ENCODE results near the gene SRSF8.
"Not testable (repeated sequence)": the region's sequence is repeated elsewhere in the genome, so short reads cannot be mapped to it uniquely, and the experiment has no call there.

The SRSF8 gene

DNA sequence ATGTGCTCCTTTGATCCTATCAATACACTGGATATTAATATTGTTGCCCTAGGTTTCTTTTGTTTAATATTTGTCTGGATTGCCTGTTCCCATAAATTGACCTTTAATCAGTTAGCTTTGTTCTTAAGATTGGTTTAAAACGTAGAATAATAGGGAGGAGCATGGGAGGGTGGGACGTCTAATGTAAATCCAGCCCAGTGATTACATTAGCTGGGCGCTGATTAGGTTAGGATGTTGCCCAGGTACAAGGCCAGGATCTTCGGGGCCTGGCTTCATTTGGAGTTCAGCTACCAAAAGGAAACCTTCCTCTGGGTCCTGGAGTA is at the start of gene SRSF8:
SRSF8 (plus strand) TSS at position 204 of the 323 bp plus-strand sequence. CDS start 308 bp downstream, outside the sequence.
- no peak for DNase-seq

DNA sequence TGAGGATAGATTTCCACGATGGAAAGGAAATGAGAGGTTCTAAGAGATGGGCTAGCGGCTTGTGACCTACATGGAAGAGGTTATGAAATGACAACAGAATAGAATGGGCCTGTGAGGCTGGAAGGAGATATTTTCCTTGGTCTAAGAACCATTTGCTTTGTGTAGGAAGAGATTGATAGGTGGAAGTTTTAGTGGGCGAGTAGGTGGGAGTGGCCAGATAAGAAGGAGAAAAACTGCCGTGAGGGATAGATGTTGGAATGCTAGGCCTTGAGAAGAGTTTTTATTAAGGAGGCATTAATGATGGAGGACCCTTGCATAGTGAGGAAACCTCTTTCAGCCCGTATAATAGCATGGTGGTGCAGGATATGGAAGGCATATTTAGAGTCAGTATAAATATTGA is 45.3 kb upstream of the SRSF8 start:
- not testable (repeated sequence) for DNase-seq

- no peak for DNase-seq
These were observed 41.8 kb upstream of the SRSF8 start, which contains the start of gene KDM4E for GRCh38 chr11:95024958-95025357. TSS of gene KDM4E (plus strand) at chr11:95025258. CDS start at chr11:95025558, 300 bp downstream.

DNA sequence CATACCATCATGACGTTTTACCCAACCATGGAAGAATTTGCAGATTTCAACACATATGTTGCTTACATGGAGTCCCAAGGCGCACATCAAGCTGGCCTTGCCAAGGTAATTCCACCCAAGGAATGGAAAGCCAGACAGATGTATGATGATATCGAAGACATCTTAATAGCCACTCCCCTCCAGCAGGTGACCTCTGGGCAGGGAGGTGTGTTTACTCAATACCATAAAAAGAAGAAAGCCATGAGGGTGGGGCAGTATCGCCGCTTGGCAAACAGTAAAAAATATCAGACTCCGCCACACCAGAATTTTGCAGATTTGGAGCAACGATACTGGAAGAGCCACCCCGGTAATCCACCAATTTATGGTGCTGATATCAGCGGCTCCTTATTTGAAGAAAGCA is 41.1 kb upstream of the SRSF8 start:
- DNase-seq: not testable (repeated sequence)

GRCh38 chr11:95028357-95028756 is 38.4 kb upstream of the SRSF8 start:
- DNase-seq: no peak

DNA sequence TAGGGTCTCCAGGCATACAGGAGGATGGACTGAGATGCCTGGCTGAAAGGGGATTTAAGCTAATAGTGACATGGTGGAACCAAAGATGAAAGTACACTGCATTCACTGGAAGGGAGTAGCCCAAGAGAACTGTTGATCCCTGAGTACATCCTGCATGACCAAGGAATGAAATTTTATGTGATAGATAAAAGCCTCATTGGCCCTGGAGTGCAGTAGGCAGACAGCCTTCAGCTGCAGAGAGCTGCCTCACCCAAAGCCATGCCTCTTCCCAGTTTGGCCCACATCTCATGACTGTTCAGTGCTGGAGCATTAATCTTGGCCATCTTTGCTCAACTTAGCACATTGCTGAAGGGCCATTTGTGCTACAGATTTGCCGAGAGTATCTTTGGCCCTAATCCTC is 33.7 kb upstream of the SRSF8 start:
- no peak for DNase-seq

DNA sequence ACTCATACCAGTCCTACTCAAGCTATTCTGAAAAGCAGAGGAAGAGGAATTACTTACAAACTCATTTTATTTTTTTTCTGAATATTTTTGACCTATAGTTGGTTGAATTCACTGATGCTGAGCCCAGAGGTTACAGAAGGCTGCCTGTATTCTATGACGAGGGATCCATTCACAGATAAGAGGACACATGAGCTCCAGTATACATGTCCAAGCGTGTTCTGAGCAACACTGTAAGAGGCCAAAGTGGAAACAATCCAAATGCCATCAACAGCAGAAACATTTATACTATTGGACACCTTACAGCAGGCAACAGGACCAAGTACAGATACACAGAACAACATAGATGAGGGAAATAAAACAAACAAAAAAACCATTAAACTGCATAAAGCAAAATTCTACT is 31.4 kb upstream of the SRSF8 start:
- no peak for DNase-seq

GRCh38 chr11:95037356-95038035 is 29.2 kb upstream of the SRSF8 start:
- not testable (repeated sequence) for DNase-seq

GRCh38 chr11:95042239-95042638 is 24.5 kb upstream of the SRSF8 start:
- no peak for DNase-seq

DNA sequence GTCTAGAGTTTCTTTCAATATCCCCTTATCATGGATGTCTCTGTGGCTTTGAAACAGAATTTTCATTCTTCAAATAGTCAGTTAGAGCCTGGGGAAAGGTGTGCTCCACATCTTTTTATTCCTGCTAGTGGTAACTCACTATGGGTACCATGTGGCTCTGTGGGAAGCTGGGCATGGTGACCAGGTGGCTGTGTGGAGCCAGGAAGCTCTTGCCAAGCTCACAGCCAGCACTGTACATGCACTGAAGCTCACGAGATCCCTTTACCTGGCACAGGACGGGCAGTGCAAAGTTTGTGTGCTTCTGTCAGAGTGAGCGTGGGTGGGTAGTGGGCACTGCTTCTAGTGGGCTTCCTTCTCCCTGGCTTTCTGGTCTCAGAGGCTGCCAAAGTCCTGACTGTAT is 23.8 kb upstream of the SRSF8 start:
- no peak for DNase-seq

DNA sequence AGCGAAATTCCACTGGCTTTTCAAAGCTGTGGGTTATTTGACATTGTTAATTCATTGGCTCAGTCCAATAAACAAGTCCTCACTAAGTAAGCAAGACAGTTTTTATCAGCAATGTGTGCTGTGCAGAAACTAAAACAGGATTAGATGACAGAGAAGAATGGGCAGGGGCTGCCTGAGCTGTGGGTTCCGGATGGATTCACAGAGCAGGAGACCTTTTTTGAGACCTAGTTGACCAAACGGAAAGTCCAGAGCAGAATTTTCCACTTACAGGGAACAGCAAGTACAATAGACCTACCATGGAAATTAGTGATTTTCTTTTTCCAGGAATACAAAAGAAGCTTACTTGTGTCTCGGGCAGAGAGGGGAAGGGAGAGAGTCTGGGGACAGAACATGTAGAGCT is 22.7 kb upstream of the SRSF8 start:
- DNase-seq: no peak

- DNase-seq: no peak
These were observed 20.9 kb upstream of the SRSF8 start for GRCh38 chr11:95045812-95046211.

DNA sequence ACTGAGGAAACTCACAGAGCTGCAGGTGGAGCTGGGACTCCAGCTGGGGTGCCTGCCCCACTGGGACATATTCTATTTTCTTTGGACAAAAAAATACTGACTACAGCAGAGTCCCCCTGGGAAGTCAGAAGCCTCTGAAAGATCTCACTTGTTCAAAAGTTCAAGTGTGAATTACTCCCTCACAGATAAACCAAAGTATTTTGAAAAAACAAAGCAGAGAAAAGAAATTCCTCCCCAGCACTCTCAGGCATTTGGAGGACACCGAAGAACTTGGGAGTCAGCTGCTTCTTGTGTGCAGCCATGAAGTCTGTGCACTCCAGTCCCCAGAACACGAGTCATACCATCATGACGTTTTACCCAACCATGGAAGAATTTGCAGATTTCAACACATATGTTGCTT is 17.6 kb upstream of the SRSF8 start, which contains the start of gene KDM4F:
KDM4F (plus strand) TSS at position 301 of the 400 bp plus-strand sequence.
- not testable (repeated sequence) for DNase-seq

DNA sequence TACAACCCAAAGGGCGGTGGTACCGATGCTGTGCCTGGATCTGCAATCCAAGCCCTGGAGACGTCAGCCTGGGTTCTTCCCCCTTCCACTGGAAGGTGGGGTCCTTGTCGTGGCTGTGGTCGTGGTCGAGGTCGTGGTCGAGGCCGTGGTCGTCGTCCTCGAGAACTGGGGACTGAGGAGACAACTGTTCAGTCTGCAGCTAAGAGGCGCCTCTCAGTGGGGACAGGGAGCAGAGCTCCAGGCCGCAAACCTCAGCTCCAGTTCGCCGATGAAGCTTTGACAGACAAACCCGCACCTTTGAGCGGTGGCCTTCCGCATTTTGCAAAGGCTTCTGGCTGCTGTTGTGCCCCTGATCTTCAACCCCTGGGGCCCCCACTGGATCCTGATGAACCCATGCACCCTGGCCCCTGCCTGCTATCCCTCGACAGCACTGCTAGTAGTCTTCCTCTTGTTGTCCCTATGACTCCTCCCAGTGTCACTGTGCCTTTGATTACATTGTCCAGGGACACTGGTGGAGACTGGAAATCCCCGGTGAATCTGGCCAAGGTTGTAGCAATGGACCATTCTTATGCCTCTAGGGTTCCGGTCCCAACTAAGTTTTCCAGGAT is 16.0 kb upstream of the SRSF8 start:
- no peak for DNase-seq

DNA sequence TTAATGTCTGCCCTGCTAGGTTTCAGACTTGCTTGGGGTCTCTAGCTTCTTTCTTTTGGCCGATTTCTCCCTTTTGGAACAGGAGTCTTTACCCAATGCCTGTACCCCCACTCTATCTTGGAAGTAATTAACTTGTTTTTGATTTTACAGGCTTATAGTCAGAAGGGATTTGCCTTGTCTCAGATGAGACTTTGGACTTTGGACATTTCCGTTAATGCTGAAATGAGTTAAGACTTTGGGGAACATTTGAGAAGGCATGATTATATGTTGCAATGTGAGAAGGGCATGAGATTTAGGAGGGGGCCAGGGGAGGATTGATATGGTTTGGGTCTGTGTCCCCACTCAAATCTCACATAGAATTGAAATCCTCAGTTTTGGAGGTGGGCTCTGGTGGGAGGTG is 12.4 kb upstream of the SRSF8 start:
- no peak for DNase-seq

DNA sequence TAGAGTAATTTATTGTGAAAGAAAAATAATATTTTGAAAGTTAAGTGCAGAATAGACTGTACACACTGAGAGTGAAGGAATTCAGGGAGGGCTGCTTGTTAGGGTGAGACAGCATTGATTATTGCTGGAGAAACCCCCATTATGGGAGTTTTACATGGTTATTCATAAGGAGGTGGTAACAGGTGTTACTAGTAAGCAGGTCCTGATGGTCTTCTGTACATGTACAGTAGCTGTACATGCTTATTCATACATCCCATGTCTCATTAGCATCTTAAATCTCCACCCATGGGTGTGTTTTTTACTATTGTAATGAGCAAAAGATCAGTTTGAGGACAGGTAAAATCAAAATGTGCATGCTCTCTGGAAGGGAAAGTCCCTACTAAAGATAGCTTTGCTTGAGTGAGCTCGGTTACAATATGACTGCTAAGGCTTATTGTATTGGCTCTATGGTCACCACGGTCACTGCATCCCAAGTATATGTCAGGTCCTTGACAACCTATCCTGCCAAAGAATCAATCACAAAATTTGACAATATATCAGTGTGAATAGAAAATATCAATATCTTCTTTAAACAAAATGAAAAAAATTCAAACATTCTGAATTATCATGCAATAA is 11.3 kb upstream of the SRSF8 start:
- DNase-seq: no peak

DNA sequence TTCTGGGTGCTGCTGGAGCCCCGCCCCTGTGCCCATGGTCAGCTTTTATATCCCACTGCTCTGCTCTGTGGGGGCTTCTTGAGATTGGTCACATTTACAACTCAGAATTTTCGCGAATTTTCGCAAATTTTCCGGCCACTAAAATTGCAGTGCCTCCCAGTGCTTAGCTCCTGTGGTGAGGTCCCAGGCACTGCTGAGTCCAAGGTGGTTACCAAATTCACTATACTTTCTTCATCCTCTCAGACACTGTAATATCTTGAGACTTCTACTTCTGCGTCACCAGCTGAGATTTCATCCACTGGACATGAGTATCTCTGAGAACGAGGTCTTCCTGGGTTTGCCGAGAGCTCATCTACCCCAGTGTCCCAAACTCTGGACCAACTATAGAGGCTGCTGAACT is 8.8 kb upstream of the SRSF8 start:
- DNase-seq: no peak

DNA sequence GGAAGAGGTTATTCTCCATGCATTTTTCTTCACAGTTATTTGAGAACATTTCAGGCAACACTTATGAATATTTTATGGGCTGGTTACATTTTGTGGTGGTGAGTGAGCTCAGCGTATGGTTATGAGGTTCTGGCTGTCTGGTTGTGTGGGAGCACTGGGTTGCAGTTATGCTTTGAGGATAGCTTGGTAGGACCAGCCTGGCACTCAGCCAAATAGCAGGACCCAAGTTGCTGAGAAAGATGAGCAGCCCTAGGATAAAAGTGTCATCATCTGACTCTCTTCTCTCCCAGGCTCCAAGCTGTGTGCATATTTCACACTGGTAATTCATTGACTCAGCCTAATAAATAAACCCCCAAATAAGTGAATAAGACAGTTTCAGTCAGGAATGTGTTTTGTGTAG is 8.1 kb upstream of the SRSF8 start:
- no peak for DNase-seq

- DNase-seq: no peak
These were observed 7.7 kb upstream of the SRSF8 start for GRCh38 chr11:95059046-95059445.

- DNase-seq: no peak
These were observed 1.4 kb upstream of the SRSF8 start for GRCh38 chr11:95065336-95065735.

DNA sequence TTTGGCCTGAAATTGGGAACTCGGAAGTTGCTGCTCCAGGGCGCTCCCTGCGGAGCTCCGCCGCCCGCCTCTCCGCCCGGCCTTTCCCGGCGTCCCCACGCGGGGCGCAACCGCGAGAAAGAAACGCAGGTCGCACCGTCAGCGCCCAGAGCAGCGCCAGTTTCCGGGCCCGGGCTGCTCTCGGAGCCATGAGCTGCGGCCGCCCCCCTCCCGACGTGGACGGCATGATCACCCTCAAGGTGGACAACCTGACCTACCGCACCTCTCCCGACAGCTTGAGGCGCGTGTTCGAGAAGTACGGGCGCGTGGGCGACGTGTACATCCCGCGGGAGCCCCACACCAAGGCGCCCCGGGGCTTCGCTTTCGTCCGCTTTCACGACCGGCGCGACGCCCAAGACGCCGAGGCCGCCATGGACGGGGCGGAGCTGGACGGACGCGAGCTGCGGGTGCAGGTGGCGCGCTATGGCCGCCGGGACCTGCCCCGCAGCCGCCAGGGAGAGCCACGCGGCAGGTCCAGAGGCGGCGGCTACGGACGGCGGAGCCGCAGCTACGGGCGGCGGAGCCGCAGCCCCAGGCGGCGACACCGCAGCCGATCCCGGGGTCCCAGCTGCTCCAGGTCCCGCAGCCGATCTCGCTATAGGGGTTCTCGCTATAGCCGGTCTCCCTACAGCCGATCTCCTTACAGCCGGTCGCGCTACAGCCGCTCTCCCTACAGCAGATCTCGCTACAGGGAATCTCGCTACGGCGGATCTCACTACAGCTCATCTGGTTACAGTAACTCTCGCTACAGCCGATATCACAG is 521 bp downstream of the SRSF8 start:
- DNase-seq: peak; percentile 70

- DNase-seq: no peak
These were observed 1.1 kb downstream of the SRSF8 start for GRCh38 chr11:95067841-95068219.

DNA sequence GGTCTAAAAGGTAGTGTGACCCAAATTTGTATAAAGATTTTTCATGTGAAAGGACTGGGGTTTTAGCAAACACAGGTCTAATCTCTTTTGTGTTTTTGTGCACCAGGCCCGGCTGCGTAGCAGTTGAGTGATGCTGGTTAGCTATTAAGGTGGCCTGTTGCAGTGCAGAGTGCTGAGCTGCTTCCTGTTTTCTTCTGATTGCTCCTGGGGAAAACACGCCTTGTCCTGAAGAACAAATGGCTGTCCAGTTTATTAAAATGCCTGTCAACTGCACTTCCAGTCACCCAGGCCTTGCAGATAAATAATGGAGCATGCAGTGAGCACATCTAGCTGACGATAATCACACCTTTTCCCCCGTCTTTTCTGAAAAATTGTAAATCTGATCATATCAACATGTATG is 1.8 kb downstream of the SRSF8 start:
- DNase-seq: peak; percentile 82

DNA sequence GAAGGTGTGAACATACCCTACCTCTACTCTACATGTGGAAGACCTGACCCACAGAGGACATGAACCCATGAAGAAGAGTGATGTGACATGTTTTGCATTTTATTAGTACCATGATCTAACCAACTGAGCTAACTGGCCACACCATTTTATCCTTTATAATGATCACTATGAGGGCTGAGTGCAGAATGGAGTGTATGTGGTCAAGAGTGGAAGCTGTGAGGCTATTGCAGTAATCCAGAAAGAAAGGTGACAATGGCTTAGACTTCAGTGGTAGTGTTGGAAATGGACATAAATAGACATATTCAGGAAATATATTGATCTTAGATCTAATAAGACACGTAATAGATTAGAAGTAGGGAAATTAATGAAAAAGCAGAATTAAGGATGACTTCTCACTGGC is 3.8 kb downstream of the SRSF8 start:
- no peak for DNase-seq

Data from CD4-positive, alpha-beta T cell treated with Interleukin-15 for 1 hour (primary cell).